Measurements from ENCODE around the gene SNX5.

SNX5 gene

DNA sequence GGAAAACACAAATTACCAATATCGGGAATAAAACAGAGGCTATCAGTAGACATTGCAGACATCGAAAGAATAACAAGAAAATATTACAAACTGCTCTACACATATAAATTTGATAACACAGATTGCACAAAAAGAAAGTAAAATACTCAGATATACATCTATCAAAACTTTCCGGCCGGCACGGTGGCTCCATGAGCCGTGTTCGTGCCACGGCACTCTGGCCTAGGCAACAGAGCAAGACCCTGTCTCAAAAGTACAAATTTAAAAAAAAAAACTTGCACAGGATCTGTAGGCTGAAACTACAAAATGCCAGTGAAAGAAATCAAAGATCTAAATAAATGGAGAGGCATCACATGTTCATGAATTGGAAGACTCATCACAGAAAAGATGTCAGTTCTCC lies 49.4 kb downstream of the SNX5 start:
- in situ Hi-C loops (cut with MboI; ENCODE audit: low sequenced_read_pairs) = no loop called here

DNA sequence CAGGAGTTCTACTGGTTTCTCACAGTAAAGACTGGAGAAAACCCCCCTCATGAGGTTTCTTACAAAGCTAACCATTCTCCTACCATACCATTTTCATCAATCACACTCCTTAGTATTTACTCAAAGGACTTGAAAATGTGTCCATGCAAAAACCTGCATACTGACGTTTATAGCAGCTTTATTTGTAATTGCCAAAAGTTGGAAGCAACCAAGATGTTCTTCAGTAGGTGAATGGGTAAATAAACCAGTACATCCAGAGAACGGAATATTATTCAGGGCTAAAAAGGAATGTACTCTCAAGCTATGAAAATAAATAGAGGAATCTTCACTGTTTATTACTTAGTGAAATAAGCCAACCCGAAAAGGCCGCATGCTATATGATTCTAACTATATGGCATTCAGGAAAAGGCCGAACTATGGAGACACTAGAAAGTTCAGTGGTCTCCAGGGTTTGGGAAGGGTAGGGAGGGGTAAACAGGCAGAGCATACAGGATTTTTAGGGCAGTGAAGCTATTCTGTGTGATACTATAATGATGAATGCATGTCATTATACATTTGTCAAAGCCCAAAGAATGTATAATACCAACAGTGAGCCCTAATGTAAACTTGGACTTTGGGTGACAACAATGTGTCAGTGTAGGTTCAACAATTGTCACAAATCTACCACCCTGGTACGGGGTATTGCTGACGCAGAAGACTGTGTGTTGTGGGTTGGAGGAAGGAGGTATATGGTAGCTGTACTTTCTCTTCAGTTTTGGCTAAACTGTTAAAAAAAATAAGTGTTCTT lies 50.6 kb downstream of the SNX5 start:
- in situ Hi-C loops (cut with MboI; ENCODE audit: low sequenced_read_pairs) = no loop called here

DNA sequence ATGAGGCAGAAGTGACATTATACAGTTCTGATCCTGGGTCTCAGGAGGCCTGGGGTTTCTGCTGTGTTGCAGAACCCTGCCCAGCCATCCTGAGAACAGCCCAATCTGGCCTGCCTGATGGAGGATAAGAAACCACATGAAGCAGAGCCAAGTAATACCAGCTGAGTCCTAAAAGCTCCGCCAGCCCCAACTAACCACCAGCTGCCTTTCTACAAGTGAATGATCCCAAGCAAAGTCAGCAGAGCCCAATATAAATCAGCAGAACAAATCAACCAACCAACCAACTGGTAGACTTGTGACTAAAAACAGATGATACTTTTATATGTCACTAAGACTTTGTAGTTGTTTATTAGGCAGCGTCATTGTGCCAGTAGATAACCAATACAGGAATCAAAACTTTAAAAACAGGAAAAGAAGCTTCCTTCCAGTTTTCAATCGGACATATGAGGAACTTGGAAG lies 52.1 kb downstream of the SNX5 start:
- in situ Hi-C loops (cut with MboI; ENCODE audit: low sequenced_read_pairs) = no loop called here

- in situ Hi-C loops (cut with MboI; ENCODE audit: low sequenced_read_pairs) = no loop called here
Observed at GRCh38 chr20:17914957-17915356, 53.6 kb downstream of the SNX5 start.

GRCh38 chr20:17912916-17913315 lies 55.7 kb downstream of the SNX5 start:
- in situ Hi-C loops (cut with MboI; ENCODE audit: low sequenced_read_pairs) = no loop called here

DNA sequence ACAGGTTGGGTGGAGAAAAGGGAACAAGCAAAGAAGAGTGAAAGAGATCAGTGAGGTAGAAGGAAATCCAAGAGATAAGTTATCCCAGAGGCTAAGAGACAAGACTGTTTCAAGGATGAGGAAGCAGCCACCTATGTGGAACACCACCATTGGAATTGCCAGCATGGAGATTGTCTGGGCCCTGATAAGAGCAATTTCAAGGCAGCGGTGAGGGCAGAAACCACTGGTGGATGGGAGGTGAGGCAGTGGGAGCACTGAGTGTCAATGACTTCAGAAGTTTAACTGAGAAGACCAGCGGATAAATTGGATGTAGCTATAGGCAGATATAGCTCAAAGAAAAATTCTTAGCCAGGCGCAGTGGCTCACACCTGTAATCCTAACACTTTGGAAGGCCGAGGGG lies 56.7 kb downstream of the SNX5 start:
- in situ Hi-C loops (cut with MboI; ENCODE audit: low sequenced_read_pairs) = no loop called here

DNA sequence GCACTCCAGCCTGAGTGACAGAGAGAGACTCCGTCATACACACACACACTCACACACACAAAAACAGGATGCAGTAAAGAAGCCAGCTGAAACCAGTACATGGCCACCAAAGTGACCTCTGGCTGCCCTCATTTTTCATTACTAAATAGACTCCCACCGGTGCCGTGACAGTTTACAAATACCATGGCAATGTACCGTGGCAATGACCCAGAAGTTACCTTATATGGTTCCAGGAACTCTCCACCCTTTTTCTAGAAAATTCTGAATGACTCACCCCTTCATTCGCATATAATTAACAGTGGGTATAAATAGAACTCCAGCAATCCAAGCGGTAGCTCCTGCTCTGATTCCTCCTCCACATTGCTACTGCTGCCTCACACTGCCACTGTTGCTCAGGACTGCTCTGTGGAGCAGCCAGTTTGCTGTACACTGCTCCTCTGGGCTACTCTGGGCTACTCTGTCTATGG lies 57.7 kb downstream of the SNX5 start:
- in situ Hi-C loops (cut with MboI; ENCODE audit: low sequenced_read_pairs) = no loop called here

DNA sequence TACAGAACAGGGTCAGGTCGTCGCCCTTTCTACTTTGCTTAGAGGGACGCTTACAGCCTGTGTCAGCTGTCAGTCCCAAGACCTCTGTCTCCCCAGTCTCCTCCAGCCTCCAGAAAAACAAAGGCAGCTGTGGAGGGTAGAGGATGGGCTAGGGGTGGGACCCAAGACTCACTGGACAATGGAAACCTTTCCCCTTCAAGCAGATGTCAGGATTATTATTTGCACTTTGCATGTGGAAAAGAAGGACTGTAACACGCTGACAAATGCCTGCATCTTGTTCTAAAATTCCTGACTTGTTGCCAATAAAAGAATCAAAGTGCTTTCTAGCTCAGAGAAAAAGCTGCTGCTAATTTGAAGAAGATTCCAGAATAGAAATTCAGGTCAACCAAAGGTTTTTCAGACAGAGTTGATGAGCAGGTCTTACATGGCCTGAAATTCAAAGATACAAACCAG lies 58.7 kb downstream of the SNX5 start:
- in situ Hi-C loops (cut with MboI; ENCODE audit: low sequenced_read_pairs) = no loop called here

GRCh38 chr20:17905544-17905943 lies 63.0 kb downstream of the SNX5 start:
- in situ Hi-C loops (cut with MboI; ENCODE audit: low sequenced_read_pairs) = no loop called here

GRCh38 chr20:17904027-17904426 lies 64.6 kb downstream of the SNX5 start:
- in situ Hi-C loops (cut with MboI; ENCODE audit: low sequenced_read_pairs) = no loop called here

DNA sequence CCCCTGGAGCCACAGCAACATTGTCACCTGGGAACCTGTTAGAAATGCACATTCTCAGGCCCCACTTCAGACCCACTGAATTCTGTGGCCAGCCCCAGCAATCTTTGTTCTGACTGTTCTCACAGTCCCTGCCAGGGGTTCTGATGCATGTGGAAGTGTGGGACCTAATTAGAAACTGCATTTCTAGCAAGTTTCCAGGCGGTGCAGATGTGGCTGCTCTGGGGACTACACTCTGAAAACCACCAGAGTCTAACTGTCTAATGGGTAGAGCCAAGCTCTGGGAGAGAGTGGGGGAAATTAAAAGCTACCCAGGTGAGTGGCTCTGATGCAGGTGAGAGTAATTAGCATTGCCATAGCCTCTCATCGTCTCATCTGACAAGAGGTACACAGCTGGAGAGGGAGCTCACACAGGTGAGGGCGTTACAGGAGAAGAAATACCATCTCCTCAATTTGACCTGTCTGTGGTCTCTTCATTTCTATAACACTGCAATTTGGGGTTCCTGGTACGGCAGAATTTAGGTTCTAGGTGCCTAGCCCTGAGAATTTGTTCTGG lies 66.0 kb downstream of the SNX5 start:
- in situ Hi-C loops (cut with MboI; ENCODE audit: low sequenced_read_pairs) = no loop called here

- in situ Hi-C loops (cut with MboI; ENCODE audit: low sequenced_read_pairs) = no loop called here
Observed at GRCh38 chr20:17901971-17902370, 66.6 kb downstream of the SNX5 start.

GRCh38 chr20:17898548-17898994 lies 70.0 kb downstream of the SNX5 start:
- in situ Hi-C loops (cut with MboI; ENCODE audit: low sequenced_read_pairs) = loop anchor here (25.0 kb wide), 1 partner anchor 386 kb away; no protein-coding TSS in a partner anchor

DNA sequence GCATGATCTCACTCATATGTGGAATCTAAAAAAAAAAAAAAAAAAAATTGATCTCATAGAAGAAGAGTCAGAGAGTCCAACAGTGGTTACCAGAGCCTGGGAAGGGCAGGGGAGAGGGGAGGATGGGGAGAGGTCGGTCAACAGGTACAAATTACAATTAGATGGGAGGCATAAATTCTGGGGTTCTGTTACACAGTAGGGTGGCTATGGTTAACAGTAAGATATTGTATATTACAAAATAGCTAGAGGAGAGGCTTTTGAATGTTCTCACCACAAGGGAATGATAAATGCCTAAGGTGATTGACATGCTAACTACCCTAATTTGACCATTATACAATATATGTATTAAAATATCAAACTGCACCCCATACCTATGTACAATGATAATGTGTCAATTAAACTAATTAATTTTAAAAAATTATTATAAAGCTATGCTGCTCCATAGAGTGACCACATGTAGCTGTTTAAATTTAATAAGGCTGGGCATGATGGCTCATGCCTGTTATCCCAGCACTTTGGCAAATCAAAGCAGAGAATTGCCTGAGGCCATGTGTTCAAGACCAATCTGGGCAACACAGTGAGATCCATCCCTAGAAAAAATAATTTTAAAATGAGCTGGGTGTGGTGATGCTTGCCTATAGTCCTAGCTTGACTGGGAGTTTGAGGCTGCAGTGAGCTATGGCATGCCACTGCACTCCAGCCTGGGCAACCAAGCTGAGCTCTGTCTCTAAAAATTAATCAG lies 70.9 kb downstream of the SNX5 start:
- in situ Hi-C loops (cut with MboI; ENCODE audit: low sequenced_read_pairs) = loop anchor here (25.0 kb wide), 1 partner anchor 385 kb away; no protein-coding TSS in a partner anchor

DNA sequence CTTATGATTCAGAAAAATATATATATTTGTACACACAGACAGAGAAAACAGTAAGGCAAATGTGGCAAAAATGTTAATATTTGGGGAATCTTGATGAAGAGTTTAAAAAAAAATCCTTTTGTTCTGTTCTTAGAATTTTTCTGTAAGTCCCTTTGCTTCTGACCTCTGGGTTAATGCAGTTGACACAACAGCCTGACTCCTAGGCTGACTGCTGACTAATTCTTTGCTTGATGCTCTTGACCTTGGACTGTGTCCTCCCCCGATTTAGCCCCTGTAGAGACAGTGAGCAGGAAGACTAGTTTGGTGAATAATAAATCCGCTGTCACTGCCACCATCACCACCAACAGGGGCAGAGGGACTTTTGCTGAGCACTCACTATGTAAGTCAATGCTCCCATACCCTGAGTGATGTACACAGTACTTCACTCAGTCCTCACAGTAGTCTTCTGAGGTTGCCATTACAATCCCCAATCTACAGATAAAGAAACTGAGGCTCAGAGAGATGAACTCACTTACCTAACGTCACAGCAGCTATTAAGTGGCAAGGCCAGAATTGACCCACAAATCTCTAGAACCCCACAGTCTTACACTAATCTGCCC lies 71.7 kb downstream of the SNX5 start:
- in situ Hi-C loops (cut with MboI; ENCODE audit: low sequenced_read_pairs) = loop anchor here (25.0 kb wide), 1 partner anchor 385 kb away; no protein-coding TSS in a partner anchor

DNA sequence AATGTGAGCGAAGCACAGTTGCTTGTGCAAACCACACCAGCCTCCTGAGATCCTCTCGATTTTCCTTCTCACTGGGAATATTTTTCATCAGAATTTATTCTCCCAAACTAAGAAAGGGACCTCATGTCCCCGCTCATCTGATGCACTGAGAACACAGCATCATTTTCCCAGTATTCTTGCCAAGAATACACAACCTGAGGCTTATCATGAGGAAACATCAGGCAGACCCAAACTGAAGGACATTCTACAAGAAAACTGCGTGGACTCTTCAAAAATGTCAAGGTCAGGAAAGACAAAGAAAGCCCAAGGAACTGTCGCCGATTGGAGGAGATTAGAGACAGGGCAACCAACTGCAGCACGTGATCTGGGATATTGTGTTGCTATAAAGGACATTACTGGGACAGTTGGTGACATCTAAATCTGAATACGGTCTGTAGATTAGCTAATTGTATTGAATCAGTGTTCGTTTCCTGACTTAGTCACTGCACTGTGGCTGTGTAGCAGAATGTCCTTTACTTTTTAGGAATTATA lies 72.3 kb downstream of the SNX5 start:
- in situ Hi-C loops (cut with MboI; ENCODE audit: low sequenced_read_pairs) = loop anchor here (25.0 kb wide), 1 partner anchor 384 kb away; no protein-coding TSS in a partner anchor

DNA sequence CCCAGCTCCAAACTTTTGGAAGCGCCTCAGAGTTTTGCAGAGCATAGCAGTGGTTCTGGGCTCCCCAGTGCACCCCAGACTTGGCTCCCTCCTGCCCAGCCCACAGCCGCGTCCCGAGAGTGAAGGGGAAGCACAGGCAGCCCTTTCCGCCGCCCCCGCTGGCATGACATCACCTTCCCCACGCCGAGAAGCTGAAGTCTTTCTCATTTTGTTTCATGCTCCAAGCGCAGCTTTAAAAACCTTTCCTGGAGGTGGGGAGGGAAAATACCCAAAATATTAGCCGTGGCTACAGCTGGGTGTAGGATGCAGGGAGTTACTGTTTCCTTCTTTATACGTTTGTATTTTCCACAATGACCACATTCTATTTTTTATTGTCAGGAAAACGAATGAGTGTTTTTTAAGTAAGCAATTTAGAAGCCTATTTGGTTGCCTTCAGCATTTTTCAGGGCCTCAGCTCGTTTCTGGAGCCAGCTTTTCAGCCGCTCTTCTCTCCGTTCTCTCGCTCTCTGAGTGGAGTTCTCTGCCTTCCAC lies 72.9 kb downstream of the SNX5 start:
- in situ Hi-C loops (cut with MboI; ENCODE audit: low sequenced_read_pairs) = loop anchor here (25.0 kb wide), 1 partner anchor 383 kb away; no protein-coding TSS in a partner anchor

GRCh38 chr20:17893445-17893844 lies 75.1 kb downstream of the SNX5 start:
- in situ Hi-C loops (cut with MboI; ENCODE audit: low sequenced_read_pairs) = loop anchor here (25.0 kb wide), 1 partner anchor 381 kb away; no protein-coding TSS in a partner anchor

GRCh38 chr20:17892189-17892938 lies 76.2 kb downstream of the SNX5 start:
- in situ Hi-C loops (cut with MboI; ENCODE audit: low sequenced_read_pairs) = loop anchor here (25.0 kb wide), 1 partner anchor 380 kb away; no protein-coding TSS in a partner anchor

Measured in HL-60/S4 (cell line).